HCT116 (cell line): ENCODE measurements around the gene NKAIN4.

Experiments
- EZH2 ChIP-seq: fragments of 200-600 bp; sonication (generic); IDR thresholded peaks from 2 replicates; pipeline ENCODE4 v1.6.1; 2017; ENCODE audit warnings: antibody characterized with exemption, mixed run types
- POLR2AphosphoS5 ChIP-seq: IDR thresholded peaks from 2 replicates; pipeline ENCODE4 v1.6.1; 2011; ENCODE audit warnings: mild to moderate bottlenecking, low read depth, low read length, moderate library complexity
- TF ChIP-seq, protein P1 (sequence below), 3 experiments: fragments of 200-600 bp in 1 of 3; sonication (generic) in 1 of 3; IDR thresholded peaks in 2 of 3; conservative IDR thresholded peaks in 1 of 3; 2 replicates each; pipeline ENCODE4 v1.5.1; 2012 to 2017; ENCODE audit warnings: low read depth in 2 of 3, low read length in 2 of 3, antibody characterized with exemption in 1 of 3, borderline replicate concordance in 1 of 3, control low read depth in 1 of 3, mild to moderate bottlenecking in 1 of 3, mixed read lengths in 1 of 3, mixed run types in 1 of 3, moderate library complexity in 1 of 3; ENCODE audit not compliant: insufficient read depth in 1 of 3

GRCh38 chr20:63232235-63233060, 21.8 kb downstream of the NKAIN4 start:
- TF ChIP-seq, protein P1, sequence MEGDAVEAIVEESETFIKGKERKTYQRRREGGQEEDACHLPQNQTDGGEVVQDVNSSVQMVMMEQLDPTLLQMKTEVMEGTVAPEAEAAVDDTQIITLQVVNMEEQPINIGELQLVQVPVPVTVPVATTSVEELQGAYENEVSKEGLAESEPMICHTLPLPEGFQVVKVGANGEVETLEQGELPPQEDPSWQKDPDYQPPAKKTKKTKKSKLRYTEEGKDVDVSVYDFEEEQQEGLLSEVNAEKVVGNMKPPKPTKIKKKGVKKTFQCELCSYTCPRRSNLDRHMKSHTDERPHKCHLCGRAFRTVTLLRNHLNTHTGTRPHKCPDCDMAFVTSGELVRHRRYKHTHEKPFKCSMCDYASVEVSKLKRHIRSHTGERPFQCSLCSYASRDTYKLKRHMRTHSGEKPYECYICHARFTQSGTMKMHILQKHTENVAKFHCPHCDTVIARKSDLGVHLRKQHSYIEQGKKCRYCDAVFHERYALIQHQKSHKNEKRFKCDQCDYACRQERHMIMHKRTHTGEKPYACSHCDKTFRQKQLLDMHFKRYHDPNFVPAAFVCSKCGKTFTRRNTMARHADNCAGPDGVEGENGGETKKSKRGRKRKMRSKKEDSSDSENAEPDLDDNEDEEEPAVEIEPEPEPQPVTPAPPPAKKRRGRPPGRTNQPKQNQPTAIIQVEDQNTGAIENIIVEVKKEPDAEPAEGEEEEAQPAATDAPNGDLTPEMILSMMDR (IDR thresholded peaks at IDR 0.05 in 2 of 3, conservative IDR thresholded peaks at IDR 0.05 in 1 of 3; ENCODE audit: borderline replicate concordance in 1 of 3, insufficient read depth in 1 of 3, low read depth in 2 of 3, low read length in 2 of 3), result no peak
- TF ChIP-seq POLR2AphosphoS5 (peak; percentile 45; the same call in 1 of the 2 replicates), EZH2 (no peak)
